ENCODE measurements around the gene P2RX7. TPM values are rescaled to one million over a fixed set of nuclear protein-coding genes. Genes with fewer than 3 reads are reported as not detected.
"Not testable (repeated sequence)": the region's sequence is repeated elsewhere in the genome, so short reads cannot be mapped to it uniquely, and the experiment has no call there.

The P2RX7 gene
- total RNA-seq, 4 donors from 2014 or later: 9.8 to 38.6 (median 24.4) TPM

DNA sequence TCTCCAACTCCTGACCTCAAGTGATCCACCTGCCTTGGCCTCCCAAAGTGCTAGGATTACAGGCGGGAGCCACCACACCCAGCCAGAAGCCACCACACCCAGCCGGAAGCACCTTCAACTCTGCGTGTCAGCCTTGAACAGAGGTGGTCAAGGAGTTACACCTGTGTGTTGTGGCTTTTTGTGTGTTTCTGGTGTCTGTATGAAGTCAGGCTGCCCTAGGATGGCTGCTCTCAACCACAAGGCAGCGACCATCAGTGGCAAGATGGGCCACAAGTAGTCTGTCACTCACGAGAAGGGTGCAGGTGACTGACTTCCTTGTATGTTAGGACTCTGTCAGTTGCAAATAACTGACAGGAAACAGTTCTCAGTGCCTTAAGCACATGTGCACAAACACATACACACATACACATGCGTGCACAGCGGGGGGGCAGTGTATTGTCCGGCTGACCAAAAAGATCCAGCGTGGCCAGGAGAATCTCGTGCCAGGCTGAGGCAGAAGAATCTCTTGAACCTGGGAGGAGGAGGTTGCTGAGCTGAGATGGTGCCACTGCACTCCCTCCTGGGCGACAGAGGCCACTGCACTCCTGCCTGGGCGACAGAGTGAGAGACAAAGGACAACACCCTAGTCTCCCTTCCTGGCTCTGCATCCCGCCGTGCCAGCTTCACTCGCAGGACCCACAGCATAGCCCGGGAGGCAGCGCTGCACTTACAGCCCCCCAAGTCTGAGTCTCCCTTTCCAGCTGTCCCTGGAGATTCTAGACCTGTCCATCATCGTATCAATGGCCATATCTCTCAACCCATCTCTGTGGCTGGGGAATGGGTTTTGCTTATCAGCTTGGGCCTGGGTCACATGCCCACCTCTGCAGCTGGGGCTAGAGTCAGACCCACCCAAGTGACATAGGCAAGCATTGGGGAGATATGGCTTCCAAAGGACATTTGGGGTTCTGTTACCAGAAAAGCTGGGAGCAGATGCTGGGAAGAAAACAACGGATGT, 90.9 kb downstream of the P2RX7 start:
- 79 to 81% methylated on average over 19 of the region's 19 CpGs for WGBS, 2 donors
- H3K4me3 ChIP-seq (ENCODE audit: low read depth, poor library complexity, severe bottlenecking): no peak overlapping the region
- TF ChIP-seq, protein P1, sequence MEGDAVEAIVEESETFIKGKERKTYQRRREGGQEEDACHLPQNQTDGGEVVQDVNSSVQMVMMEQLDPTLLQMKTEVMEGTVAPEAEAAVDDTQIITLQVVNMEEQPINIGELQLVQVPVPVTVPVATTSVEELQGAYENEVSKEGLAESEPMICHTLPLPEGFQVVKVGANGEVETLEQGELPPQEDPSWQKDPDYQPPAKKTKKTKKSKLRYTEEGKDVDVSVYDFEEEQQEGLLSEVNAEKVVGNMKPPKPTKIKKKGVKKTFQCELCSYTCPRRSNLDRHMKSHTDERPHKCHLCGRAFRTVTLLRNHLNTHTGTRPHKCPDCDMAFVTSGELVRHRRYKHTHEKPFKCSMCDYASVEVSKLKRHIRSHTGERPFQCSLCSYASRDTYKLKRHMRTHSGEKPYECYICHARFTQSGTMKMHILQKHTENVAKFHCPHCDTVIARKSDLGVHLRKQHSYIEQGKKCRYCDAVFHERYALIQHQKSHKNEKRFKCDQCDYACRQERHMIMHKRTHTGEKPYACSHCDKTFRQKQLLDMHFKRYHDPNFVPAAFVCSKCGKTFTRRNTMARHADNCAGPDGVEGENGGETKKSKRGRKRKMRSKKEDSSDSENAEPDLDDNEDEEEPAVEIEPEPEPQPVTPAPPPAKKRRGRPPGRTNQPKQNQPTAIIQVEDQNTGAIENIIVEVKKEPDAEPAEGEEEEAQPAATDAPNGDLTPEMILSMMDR (IDR thresholded peaks at IDR 0.05): no peak
- TF ChIP-seq POLR2A (IDR thresholded peaks at IDR 0.05): no peak
- intact Hi-C loops (cut with DNase I; ENCODE audit: low total_unique reads): no loop called here
- DNase-seq (ENCODE audit: low spot score in 2 of 2): no peak

DNA sequence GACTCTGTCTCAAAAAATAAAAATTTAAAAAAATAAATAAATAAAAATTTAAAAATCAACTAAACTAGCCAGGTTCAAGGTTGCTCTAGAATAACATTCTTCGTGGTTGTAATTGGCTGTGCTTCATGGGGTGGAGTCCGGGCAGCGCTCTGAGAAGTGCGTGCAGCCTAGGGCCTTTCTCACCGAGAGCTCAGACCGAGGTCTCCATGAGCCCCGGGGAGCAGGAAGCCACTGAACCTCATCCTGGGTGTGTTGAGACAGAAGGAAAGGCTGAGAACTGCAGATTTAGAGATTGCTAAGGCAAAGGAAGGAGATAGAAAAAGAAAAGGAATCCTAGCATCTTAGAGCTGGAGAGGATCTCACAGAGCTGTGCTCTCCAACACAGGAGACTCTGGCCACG, 91.9 kb downstream of the P2RX7 start:
- TF ChIP-seq POLR2A (IDR thresholded peaks at IDR 0.05): no peak
- TF ChIP-seq, protein P1 (IDR thresholded peaks at IDR 0.05): no peak
- DNase-seq (ENCODE audit: low spot score in 2 of 2): no peak
- H3K4me3 ChIP-seq (ENCODE audit: low read depth, poor library complexity, severe bottlenecking): no peak overlapping the region
- 34 to 39% methylated on average over 8 of the region's 8 CpGs for WGBS, 2 donors
- intact Hi-C loops (cut with DNase I; ENCODE audit: low total_unique reads): no loop called here

DNA sequence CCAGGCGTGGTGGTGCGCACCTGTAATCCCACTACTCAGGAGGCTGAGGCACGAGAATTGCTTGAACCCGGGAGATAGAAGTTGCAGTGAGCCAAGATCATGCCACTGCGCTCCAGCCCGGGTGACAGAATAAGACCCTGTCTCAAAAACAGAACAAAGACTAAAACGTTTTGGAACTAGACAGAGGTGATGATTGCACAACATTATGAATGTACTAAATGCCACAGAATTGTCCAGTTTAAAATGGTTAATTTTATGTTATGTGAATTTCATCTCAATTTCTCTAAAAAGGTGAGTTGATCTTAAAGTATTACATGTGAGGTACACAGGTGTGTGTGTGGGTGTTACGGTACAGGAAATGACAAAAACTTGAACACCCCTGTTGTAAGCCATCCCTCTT, 93.7 kb downstream of the P2RX7 start:
- TF ChIP-seq POLR2A (IDR thresholded peaks at IDR 0.05): no peak
- TF ChIP-seq, protein P1 (IDR thresholded peaks at IDR 0.05): no peak
- no peak overlapping the region for H3K4me3 ChIP-seq (ENCODE audit: low read depth, poor library complexity, severe bottlenecking)
- intact Hi-C loops (cut with DNase I; ENCODE audit: low total_unique reads): no loop called here
- DNase-seq (ENCODE audit: low spot score in 2 of 2): no peak
- WGBS, 2 donors: 86 to 88% methylated on average over 8 of the region's 8 CpGs

DNA sequence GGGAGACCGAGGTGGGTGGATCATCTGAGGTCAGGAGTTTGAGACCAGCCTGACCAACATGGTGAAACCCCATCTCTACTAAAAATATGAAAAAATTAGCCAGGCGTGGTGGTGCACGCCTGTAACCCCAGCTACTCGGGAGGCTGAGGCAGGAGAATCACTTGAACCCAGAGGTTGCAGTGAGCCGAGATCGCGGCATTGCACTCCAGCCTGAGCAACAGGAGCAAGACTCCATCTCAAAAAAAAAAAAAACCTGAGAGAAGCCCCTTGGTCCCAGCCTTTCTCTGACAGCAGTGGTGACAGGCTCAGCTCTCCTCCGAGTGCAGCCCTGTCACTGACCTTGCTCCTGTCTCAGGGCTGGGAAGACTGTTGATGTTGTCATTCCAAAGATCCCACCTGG, 94.2 kb downstream of the P2RX7 start:
- intact Hi-C loops (cut with DNase I; ENCODE audit: low total_unique reads); DNase-seq (ENCODE audit: low spot score in 2 of 2); H3K4me3 ChIP-seq (ENCODE audit: low read depth, poor library complexity, severe bottlenecking): not testable (repeated sequence)
- 93 to 96% methylated on average over 8 of the region's 8 CpGs for WGBS, 2 donors

DNA sequence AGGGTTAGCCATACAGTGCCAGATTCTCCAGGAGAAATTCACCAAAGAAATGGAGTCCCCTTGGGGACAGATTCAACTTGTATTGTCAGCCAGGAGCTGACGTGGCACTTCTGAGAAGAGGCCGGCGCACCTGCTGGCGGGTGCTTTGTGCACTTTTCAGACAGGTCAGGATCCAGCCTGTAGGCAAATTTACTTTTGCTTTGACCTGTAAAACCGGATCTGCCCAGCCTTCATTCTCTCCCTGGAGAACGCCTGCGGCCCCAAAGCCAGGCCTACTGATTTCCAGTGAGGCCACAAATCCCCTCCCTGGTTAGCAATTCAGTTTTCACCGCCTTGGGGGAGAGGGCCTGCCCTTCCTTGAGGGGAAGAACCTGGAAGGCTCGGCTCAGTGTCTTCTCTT, 94.6 kb downstream of the P2RX7 start:
- DNase-seq (ENCODE audit: low spot score in 2 of 2): no peak
- intact Hi-C loops (cut with DNase I; ENCODE audit: low total_unique reads): no loop called here

More for the DNA sequence above, 94.6 kb downstream of the P2RX7 start:
- H3K4me3 ChIP-seq (ENCODE audit: low read depth, poor library complexity, severe bottlenecking): no peak overlapping the region
- WGBS, 2 donors: 61% methylated on average over 9 of the region's 9 CpGs
- TF ChIP-seq, protein P1 (IDR thresholded peaks at IDR 0.05): no peak
- no peak for TF ChIP-seq POLR2A (IDR thresholded peaks at IDR 0.05)
